ENCODE measurements around the gene MST1R.
A peak's percentile ranks its signal among the peaks of the same experiment; 100 is the strongest.
"Not testable (repeated sequence)": the region's sequence is repeated elsewhere in the genome, so short reads cannot be mapped to it uniquely, and the experiment has no call there.

The MST1R gene

DNA sequence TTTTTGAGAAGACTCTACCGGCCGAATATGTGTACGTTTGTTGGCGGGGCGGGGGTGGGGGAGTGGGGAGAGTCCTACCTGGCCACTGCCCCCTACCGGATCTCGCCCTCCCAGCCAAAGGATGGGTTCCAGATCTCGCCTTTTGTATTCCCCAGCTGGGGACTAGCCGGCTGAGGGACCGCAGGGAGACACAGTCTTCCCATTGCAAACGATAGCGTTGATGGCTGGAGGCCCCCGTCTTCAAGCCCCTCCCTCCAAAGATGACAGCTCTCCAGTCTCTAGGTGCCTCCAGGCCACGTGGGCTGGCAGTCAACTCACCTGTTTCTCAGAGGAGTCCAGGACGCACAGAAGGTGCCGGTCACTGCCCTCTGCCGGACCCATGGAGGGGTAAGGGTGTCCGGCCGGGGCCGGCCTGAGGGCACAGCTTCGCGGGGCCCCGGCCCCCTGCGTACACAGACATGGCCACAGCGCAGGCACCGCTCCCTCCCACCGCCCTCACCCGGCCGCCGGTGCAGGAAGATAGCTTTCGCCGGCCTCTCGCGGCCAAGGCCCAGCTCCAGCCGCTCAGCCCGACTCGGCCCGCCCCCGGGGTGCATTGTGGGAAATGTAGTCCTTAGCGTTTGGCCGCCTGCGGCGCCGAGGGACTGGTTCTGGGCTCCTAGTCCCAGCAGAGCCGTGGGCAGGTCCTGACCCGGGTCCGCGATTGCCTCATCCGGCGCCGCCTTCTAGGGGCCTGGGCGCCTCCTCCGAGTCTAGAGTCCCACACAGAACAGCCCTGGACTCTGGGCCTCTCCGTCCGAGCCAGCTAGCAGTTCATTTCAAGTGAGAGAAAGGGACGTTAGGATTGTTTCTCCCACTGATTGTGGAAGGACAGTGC lies 25.9 kb upstream of the MST1R start, which contains the start of gene MON1A:
MON1A (minus strand) TSS at position 521 of the 877 bp plus-strand sequence. CDS start 16,465 bp downstream, outside the sequence.
- H3K27ac ChIP-seq: peak within 1 kb of the TSS; percentile 84
- H3K9ac ChIP-seq: peak within 1 kb of the TSS; percentile 83
- TF ChIP-seq Cebpa-rat (IDR thresholded peaks at IDR 0.05): no peak; the same call in 1 of the 2 replicates
- H3K4me3 ChIP-seq: peak within 1 kb of the TSS; percentile 82
- peak within 1 kb of the TSS; percentile 82 for H3K4me2 ChIP-seq
- no peaks in the 10 kb centered on the region for H4K20me1 ChIP-seq
- no peaks in the 10 kb centered on the region for H3K27me3 ChIP-seq
- peaks cover under 1% of the 10 kb centered on the region; the same call in 1 of the 2 replicates for H3K36me3 ChIP-seq
- H3K9me3 ChIP-seq: no peaks in the 10 kb centered on the region
- peaks cover 39% of the 10 kb centered on the region for H3K4me1 ChIP-seq

DNA sequence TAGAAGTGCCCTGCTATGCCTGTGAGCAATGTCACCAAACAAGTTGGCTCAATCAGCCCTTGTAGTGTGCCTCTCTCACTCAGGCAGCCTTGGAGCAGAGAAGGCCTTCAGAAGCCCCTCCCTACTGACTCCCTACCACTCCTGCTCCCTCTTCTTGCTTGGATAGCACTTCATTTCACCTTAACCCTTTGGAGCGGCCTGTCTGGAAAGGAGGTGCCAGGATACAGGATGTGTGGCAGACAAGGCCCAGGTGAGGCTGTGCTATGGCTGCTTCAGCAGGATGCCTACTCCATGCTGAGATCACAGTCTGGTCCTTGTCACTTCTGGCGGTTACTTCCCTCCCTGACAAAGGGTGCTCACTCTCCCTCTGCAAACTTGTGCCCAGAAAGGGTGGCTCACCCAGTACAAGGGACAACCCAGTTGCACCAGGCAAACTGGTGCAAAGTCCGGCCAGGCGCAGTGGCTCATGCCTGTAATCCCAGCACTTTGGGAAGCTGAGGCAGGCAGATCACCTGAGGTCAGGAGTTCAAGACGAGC lies 24.9 kb upstream of the MST1R start:
- Histone ChIP-seq H3K27ac (no peak overlapping the region), H3K4me2 (peak overlapping the region; percentile 82), H3K4me3 (peak overlapping the region; percentile 82)

DNA sequence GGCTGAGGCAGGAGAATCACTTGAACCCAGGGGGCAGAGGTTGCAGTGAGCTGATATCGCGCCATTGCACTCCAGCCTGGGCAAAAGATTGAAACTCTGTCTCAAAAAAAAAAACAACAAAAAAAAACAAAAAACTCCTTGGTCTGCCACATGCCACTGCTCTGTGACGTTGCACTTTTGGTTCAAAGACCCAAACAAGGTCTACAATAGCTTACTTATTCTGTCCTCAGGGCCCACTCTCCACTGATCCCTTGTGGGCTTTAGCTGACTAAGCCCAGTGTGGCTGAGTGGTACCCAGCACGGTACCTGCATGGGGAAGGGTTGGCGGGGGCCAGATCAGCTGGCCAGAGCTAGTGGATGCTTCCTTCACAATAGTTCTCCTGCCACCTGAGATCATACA lies 24.1 kb upstream of the MST1R start:
- H4K20me1 ChIP-seq: no peaks in the 10 kb centered on the region
- peaks cover 11% of the 10 kb centered on the region for H3K36me3 ChIP-seq
- no peak overlapping the region for H3K27ac ChIP-seq
- no peak overlapping the region for H3K4me3 ChIP-seq
- no peaks in the 10 kb centered on the region for H3K27me3 ChIP-seq
- H3K4me2 ChIP-seq: peak overlapping the region; percentile 82
- peaks cover 39% of the 10 kb centered on the region for H3K4me1 ChIP-seq
- H3K9me3 ChIP-seq: no peaks in the 10 kb centered on the region
- TF ChIP-seq Cebpa-rat (IDR thresholded peaks at IDR 0.05): no peak
- H3K9ac ChIP-seq: no peak overlapping the region

More for the DNA sequence above, 24.9 kb upstream of the MST1R start:
- H3K4me1 ChIP-seq: peaks cover 39% of the 10 kb centered on the region
- H3K27me3 ChIP-seq: no peaks in the 10 kb centered on the region
- no peaks in the 10 kb centered on the region for H4K20me1 ChIP-seq
- H3K9me3 ChIP-seq: no peaks in the 10 kb centered on the region
- peaks cover 8% of the 10 kb centered on the region for H3K36me3 ChIP-seq
- TF ChIP-seq Cebpa-rat (IDR thresholded peaks at IDR 0.05): no peak
- peak overlapping the region; percentile 83; the same call in 1 of the 2 replicates for H3K9ac ChIP-seq

DNA sequence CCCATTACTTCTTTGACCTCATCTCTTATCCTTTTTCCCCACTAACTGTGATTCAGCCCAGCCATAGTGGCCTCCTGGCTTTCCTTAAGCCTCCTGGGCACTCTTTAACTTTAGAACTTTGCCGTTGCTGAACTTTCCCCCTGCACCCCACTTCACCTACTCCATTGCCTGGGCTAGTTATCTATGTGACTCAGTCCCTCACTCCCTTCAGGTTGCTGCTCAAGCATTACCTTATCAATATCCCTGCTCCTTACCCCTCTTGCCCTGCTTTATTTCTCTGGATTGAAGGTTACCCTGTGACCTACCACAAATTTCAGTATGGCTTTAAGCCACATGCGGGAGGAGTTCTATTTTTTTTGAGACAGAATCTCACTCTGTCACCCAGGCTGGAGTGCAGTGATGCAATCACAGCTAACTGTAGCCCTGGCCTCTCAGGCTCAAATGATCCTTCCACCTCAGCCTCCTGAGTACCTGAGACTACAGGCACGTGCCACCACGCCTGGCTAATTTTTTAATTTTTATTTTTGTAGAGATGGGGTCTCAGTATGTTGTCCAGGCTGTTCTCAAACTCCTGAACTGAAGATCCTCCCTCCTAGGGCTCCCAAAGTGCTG lies 22.6 kb upstream of the MST1R start:
- no peak overlapping the region for H3K9ac ChIP-seq
- peaks cover 33% of the 10 kb centered on the region for H3K4me1 ChIP-seq
- H3K27ac ChIP-seq: no peak overlapping the region
- H3K36me3 ChIP-seq: peaks cover 11% of the 10 kb centered on the region
- TF ChIP-seq Cebpa-rat (IDR thresholded peaks at IDR 0.05): 0 out of 2 replicates have a peak, but pooled peaks have one; percentile 23
- H3K9me3 ChIP-seq: no peaks in the 10 kb centered on the region
- no peaks in the 10 kb centered on the region for H4K20me1 ChIP-seq
- no peak overlapping the region for H3K4me3 ChIP-seq
- H3K27me3 ChIP-seq: no peaks in the 10 kb centered on the region
- H3K4me2 ChIP-seq: no peak overlapping the region

DNA sequence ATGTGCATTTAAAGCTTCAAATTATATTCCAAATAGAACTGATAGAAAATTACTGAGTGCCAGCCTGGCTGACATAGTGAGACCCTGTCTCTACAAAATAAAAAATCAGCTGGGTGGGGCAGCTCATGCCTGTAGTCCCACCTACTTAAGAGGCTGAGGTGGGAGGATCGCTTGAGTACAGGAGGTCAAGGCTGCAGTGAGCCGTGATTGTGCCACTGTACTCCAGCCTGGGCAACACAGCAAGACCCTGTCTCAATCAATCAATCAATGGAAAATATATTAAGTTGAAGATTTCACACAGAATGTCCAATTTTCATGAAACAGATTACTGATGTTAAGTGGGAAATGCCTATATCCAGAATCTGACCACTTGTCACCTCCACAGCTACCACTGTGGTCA lies 21.8 kb upstream of the MST1R start:
- H3K27ac ChIP-seq: no peak overlapping the region
- no peak overlapping the region for H3K4me3 ChIP-seq
- no peak overlapping the region for H3K9ac ChIP-seq
- no peaks in the 10 kb centered on the region for H4K20me1 ChIP-seq
- no peak overlapping the region for H3K4me2 ChIP-seq
- no peaks in the 10 kb centered on the region for H3K9me3 ChIP-seq
- H3K36me3 ChIP-seq: peaks cover 11% of the 10 kb centered on the region
- peaks cover 26% of the 10 kb centered on the region for H3K4me1 ChIP-seq
- no peak for TF ChIP-seq Cebpa-rat (IDR thresholded peaks at IDR 0.05)
- H3K27me3 ChIP-seq: no peaks in the 10 kb centered on the region

DNA sequence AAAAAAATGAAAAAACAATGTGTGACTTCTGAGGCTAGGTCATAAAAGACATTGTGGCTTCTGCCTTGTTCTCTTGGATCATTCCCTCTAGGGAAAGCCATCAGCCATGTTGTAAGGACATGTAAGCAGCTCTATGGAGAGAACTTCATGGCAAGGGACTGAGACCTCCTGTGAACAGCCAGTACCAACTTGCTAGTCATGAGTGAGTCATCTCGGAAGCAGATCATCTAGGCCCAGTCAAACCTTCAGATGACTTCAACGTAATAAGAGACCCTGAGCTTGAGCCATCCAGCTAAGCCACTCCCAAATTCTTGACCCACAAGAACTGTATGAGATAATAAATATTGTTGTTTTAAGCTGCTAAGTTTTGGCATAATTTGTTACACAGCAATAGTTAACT lies 21.0 kb upstream of the MST1R start:
- Histone ChIP-seq H3K9me3 (no peaks in the 10 kb centered on the region), H3K27me3 (no peaks in the 10 kb centered on the region), H3K4me3 (no peak overlapping the region), H3K4me2 (no peak overlapping the region), H3K27ac (no peak overlapping the region), H3K4me1 (peaks cover 18% of the 10 kb centered on the region), H4K20me1 (no peaks in the 10 kb centered on the region), H3K36me3 (peaks cover 11% of the 10 kb centered on the region), H3K9ac (no peak overlapping the region)
- no peak for TF ChIP-seq Cebpa-rat (IDR thresholded peaks at IDR 0.05)

DNA sequence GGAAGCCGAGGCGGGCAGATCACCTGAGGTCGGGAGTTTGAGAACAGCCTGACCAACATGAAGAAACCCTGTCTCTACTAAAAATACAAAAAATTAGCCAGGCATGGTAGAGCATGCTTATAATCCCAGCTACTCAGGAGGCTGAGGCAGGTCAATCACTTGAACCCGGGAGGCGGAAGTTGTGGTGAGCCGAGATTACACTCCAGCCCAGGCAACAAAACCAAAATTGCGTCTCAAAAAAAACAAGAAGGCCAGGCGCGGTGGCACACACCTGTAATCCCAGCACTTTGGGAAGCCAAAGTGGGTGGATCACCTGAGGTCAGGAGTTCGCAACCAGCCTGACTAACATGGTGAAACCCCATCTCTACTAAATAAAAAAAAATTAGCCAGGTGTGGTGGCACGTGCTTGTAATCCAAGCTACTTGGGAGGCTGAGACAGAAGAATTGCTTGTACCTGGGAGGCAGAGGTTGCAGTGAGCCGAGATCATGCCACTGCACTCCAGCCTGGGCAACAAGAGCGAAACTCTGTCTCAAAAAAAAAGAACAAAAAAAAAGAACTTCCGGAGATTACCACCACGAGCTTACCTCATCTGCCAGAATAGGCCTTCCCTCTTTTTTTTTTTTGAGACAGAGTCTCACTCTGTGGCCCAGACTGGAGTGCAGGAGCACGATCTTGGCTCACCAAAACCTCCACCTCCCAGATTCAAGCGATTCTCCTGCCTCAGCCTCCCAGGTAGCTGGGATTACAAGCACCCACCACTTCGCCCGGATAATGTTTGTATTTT lies 14.3 kb upstream of the MST1R start:
- not testable (repeated sequence) for H3K27me3 ChIP-seq, H3K9me3 ChIP-seq, H3K9ac ChIP-seq, H3K4me3 ChIP-seq
- H3K36me3 ChIP-seq: peaks cover 12% of the 10 kb centered on the region
- peak overlapping the region; percentile 53 for H3K4me2 ChIP-seq
- peaks cover 20% of the 10 kb centered on the region for H3K4me1 ChIP-seq
- peaks cover 16% of the 10 kb centered on the region; the same call in 1 of the 2 replicates for H4K20me1 ChIP-seq
- peak overlapping the region; percentile 38; the same call in 1 of the 2 replicates for H3K27ac ChIP-seq

DNA sequence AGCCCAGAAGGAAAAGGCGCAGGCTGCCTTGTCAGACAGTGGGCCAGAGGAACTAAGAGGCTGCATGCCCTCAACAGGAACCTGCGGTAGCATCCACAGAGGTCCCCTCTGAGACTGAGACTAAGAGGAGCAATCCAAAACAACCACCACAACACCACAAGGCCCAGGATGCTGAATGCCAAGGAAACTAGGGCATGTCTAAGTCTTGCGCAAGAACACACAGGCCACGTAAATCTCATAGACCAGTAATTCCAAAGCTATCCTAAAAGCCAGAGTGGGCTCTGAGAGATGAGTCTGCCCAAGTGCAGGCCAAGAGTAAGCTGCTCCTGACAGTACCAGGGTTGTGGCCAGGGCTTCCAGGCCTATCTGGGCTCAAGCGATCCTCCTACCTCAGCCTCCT lies 13.0 kb upstream of the MST1R start:
- TF ChIP-seq Cebpa-rat (IDR thresholded peaks at IDR 0.05): peak; percentile 96
- no peaks in the 10 kb centered on the region for H3K9me3 ChIP-seq
- H3K36me3 ChIP-seq: peaks cover 25% of the 10 kb centered on the region
- peaks cover 16% of the 10 kb centered on the region; the same call in 1 of the 2 replicates for H4K20me1 ChIP-seq
- 0 out of 2 replicates have a peak overlapping the region, but pooled peaks have one; percentile 3 for H3K27ac ChIP-seq
- no peaks in the 10 kb centered on the region for H3K27me3 ChIP-seq
- peaks cover 27% of the 10 kb centered on the region for H3K4me1 ChIP-seq
- no peak overlapping the region for H3K9ac ChIP-seq
- no peak overlapping the region for H3K4me3 ChIP-seq
- no peak overlapping the region for H3K4me2 ChIP-seq

DNA sequence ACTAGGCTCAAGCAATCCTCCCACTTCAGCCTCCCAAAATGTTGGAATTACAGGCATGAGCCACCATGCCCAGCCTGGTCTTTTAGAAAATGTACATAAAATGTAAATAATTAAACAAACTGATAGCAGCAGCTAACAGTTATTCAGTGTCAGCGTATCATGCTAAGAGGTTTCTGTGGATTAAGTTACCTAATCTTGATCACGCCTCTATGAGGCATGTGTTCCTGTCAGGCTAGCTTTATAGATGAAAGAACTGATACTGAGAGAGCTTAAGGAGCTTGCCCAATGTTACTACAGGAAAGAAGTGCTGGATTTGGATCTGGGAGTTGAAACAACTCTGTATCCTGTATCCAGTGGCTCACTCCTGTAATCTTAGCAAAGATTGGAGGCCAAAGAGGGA lies 11.2 kb upstream of the MST1R start:
- TF ChIP-seq Cebpa-rat (IDR thresholded peaks at IDR 0.05): no peak
- no peak overlapping the region for H3K27ac ChIP-seq
- no peaks in the 10 kb centered on the region for H3K9me3 ChIP-seq
- peaks cover 42% of the 10 kb centered on the region for H3K36me3 ChIP-seq
- peaks cover 20% of the 10 kb centered on the region; the same call in 1 of the 2 replicates for H4K20me1 ChIP-seq
- H3K4me1 ChIP-seq: peaks cover 33% of the 10 kb centered on the region
- H3K27me3 ChIP-seq: no peaks in the 10 kb centered on the region
- H3K4me3 ChIP-seq: no peak overlapping the region
- H3K9ac ChIP-seq: no peak overlapping the region
- H3K4me2 ChIP-seq: no peak overlapping the region
